NCI-H2081 (cell line): Measurements from ENCODE around the gene LRRC8E.

Experiments
- DNase-seq, 2 experiments: peaks; one replicate each; lab custom pipeline; 2025; lab: John Stamatoyannopoulos, UW

LRRC8E gene

DNA sequence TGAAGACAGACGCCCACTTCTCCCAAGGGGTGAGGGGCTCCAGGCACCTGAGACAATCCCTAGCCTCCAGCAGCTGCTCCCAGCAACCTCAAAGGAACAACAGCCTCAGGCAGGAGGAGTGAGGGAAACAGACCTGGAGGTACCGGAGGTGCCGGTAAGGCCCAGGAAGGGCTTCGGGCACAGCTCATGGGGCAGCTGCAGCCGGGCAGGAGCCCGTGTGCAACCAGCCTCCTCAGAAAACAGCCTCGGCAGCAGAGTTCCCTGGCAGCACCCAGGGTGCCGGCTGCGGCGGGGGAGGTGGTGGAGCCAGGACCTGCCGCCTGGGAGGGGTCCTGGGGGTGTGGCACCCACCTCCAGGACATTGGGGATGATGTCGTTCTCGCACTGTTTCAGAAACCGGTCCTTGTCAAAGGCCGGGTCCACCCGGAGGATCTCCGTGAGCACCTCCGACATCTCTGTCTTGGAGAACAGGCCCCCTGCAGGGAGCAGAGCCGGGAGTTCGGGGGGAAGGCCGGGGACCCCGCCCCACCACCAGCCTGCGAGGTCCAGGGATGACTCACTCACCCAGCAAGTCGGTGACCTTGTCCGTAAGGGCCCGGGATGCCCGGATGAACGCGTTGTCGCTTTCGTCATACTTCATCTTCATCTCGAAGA is 44.1 kb downstream of the LRRC8E start:
- no peak for DNase-seq

DNA sequence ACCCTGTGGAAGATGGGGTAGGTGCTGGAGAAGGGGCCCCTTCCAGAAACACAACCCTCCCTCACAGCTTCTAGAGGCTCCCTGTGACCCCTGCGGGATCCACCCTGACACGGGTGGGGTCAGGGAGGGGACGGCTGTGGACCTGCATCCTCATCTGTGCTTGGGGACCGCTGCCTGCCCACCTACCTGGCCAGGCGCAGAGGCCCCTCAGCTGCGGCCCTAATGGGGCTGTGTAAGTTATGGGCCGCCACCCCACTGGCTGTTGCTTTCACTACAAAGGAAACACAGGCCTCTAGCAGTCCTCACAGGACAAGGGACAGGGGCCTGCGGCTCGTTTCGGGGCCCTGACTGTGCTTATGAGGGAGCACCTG is 44.6 kb downstream of the LRRC8E start:
- DNase-seq, result no peak

DNA sequence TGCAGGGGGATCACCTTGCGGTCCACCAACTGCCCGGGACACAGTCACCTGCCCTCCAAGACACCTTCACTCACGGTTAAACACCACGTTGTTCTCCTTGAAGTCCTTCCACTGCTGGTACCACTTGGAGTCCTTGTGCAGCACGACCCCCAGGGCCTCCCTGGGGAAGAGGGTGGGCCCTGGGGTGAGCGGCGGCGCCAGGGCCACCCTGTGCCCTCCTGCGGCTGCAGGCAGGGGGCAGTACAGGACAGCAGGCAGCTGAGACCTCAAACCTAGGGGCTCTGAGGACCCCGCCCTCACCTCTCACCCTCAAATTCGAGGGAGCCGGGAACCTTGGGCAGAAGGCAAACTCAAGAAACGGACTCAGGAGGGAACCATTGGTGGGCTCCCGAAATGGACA is 45.1 kb downstream of the LRRC8E start:
- no peak for DNase-seq

DNA sequence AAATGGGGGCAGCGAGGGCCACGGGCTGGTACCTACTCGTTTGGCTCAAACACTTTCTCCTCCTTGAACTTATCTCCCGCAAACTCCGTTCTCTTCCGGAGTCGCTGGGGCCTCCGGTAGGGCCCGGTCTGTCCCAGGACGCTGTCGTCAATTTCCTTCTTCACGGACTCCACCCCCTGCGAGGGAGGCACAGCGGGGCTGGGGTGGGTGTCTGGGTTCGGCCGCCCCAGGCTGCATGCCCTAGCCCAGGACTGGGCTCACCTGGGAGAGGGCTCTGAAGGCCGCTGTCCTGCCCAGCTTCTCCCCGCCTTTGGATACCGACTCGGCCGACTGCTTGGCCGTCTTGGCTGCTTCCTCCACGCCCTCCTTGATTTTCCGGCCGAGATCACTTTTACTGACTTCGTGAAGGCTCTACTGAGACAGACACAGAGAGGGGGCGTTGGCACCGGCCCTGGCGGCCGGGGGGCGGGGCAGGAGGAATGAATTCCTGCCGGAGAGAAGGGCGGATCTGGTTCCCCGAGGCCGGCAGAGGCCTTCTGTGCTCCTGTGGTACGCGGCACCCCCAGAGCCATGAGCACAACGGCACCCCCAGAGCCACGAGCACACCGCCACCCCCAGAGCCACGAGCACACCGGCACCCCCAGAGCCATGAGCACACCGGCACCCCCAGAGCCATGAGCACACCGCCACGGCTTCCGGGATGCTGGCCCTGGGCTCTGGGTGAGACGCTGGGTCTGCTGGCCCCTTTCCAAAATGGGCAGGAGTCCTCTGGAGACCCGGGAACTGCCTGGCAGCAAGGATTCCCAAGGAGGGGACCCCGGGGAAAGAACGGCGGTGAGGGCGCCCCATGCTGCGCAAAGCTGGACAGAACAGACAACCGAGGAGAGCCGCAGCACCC is 45.8 kb downstream of the LRRC8E start:
- DNase-seq, result no peak

DNA sequence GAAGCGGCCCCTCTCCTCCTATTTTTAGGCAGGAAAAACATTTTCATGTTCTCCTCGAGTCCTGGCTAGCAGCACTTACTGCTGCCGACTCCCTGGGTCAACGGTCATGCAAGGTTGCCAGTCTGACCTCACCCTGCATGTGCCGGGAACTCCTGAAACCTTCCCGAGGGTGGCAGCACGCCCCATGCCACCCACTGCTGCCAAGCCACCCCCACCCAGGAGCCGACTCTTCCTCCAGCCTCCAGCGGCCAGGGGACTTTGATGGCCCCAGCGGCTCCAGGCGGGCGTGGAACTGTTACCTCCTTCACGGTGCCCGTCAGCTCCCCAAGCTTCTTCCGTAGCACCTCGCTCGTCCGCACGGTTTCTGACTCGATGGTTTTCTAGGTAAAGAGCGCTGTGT is 46.5 kb downstream of the LRRC8E start:
- DNase-seq, result no peak

DNA sequence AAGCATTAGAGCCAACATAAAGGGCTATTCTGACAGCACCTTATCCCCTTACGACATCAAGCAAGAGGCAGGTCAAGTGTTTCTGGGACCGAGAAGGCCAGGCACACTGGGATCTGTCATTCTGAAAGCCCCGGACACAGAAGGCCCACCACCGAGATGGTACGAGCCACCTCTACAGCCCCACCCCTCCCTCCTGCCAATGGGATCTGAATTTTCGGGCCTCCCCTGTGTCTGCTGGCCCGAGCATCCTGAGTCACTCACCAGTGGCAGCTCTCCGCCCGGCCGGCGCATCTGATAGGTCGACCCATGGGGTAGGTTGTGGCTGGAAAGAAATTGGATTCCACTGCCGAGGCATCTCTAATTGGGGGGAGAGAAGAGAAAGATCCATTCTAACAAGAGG is 52.5 kb downstream of the LRRC8E start:
- no peak for DNase-seq

DNA sequence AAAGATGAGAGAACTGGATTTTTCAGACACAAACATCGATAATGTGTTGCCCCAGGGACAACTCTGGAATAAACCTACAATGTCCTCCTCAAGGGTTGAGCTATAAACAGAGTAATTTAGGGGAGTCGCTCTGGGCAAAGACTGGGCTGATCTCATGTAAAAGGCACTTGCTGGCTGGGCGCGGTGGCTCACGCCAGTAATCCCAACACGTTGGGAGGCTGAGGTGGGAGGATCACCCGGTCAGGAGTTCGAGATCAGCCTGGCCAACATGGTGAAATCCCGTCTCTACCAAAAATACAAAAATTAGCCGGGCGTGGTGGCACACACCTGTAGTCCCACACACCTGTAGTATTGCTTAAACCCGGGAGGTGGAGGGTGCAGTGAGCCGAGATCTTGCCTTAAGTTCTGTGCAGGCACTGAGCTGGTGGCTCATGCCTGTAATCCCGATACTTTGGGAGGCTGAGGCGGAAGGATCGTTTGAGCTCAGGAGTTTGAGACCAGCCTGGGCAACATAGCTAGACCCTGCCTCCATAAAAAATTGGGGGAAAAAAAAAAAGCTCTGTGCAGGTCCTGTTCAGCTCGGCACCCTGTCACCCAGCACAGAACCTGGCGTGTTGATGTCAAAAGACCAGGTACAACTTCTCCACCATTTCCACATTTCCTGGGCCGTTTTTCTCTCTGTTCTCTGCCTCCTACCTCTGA is 53.7 kb downstream of the LRRC8E start:
- no peak for DNase-seq

DNA sequence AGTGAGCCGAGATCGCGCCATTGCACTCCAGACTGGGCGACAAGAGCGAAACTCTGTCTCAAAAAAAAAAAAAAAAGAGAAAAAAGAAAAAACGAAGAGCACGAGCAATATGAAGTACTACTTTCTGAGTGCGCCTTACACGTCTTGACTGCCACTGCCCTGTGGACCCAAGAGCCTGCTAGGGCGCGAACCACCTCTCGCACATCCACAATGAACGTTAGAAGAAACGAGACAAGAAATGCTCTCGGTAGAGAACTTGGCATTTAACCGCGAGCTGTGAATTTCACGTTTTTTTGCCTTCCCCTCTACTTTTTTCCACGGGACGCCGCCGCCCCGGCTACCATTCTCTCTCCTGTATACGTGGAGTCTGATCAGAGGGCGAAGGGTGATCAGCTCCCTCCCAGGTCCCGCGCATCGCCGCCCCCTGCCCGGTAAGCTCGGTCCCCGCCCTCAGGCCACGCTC is 54.7 kb downstream of the LRRC8E start:
- no peak for DNase-seq

DNA sequence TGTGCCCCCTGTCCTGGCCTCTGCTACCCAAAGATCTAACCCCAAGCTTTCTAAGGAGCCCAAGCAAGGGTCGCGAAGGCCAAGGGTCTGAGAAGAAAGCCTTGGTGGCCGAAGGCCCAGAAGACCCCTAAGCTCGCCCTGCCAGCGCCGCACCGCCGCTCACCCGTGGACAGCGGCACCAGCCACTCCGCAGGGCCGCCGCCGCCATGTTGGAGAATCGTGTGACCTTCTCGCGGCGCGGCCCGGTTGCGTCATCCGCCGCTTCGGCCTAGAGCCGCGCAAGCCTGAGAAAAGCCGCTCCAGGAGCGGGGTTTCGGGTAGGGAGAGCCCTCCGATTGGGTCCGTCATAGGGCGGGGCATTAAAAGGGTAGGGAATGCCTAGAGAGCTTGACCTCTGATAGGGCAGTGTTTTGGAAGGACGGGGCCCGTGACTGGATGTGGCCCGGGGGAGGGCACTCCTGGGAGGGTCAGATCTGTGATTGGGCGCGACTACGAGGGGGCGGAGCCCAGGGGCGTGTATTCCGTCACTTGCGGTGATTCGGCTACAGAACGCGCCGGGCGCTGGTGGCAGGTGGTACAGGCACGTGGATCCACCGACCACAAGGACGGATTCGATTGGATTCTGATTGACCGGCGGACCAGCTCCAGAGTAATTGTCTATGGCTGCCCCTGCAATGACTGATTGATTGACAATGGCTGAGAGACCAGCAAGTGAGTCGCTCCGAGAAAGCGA is 55.3 kb downstream of the LRRC8E start, which contains the start of gene TIMM44:
TIMM44 (minus strand) TSS at position 223 of the 733 bp plus-strand sequence; CDS start at position 208, 15 bp downstream.
- peak; percentile 99 for DNase-seq

DNA sequence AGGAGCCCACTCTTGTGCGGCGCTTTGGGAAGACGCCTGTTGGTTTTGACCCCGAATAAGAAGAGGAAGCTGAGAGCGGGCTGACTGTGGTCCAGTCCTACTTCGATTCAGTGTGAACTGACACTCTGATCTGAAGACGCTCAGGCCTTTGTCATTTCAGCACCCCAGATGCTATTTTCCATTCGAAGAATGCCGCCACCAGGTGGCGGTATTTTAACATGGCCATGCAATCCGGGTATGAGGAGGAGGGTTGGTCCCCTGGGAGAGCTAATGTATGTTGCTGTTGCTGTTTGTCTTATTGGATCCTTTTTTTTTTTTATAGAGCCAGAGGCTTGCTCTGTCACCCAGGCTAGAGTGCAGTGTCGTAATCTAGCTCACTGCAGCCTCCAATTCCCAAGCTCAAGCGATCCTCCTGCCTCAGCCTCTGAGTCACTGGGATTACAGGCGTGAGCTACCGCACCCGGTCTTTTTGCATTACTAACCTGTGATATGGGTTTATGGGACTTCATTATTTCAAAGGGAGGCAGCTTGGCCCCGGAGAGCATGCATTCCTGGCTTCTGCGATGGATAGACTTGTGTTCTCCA is 56.0 kb downstream of the LRRC8E start:
- DNase-seq, result peak; percentile 75 to 81

DNA sequence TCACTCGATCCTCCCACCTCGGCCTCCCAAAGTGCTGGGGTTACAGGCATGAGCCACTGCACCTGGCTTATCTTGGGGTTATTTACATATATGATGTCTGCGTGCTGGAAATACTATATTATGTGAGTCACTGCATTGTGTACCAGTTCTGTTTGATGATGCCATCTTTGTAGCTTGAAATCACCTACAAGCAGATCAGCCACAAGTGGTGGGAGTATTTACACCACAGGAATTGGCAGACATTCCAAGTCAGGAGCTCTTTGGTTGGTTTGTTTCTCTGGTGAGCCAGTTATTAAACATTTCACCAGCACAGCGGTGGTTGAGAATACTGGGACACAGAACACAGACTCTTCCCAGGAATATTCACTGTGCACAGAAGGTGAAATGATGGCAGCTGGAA is 59.6 kb downstream of the LRRC8E start:
- no peak for DNase-seq
